Hepatocyte (in vitro differentiated cells): ENCODE results near the gene SPSB3. TPM values are rescaled to one million over a fixed set of nuclear protein-coding genes. Genes with fewer than 3 reads are reported as not detected.
A peak's percentile ranks its signal among the peaks of the same experiment; 100 is the strongest.

ENCODE experiments used
- DNase-seq: peaks from one replicate; pipeline ENCODE4 v3.0.0-alpha.2; 2016; ENCODE audit warnings: low spot score
- H2AFZ ChIP-seq: fragments of 200-600 bp; sonication (generic); 2 replicates; pipeline ENCODE4 v1.6.0; 2016; ENCODE audit warnings: antibody characterized with exemption, mild to moderate bottlenecking
- H3K27ac ChIP-seq: fragments of 200-600 bp; sonication (generic); 2 replicates; pipeline ENCODE4 v1.5.1; 2016; ENCODE audit warnings: mild to moderate bottlenecking
- H3K27me3 ChIP-seq: fragments of 200-600 bp; sonication (generic); 2 replicates; pipeline ENCODE4 v1.6.1; 2016
- H3K36me3 ChIP-seq: fragments of 200-600 bp; sonication (generic); replicated peaks from 2 replicates; pipeline ENCODE4 v1.5.1; 2016; ENCODE audit warnings: low read depth; ENCODE audit not compliant: insufficient read depth
- H3K4me1 ChIP-seq: fragments of 200-600 bp; sonication (generic); 2 replicates; pipeline ENCODE4 v1.5.1; 2016; ENCODE audit warnings: mild to moderate bottlenecking, moderate library complexity; ENCODE audit not compliant: insufficient read depth
- H3K4me2 ChIP-seq: fragments of 200-600 bp; sonication (generic); 2 replicates; pipeline ENCODE4 v1.6.0; 2016
- H3K4me3 ChIP-seq: fragments of 200-600 bp; sonication (generic); 2 replicates; pipeline ENCODE4 v1.5.1; 2016; ENCODE audit warnings: mild to moderate bottlenecking
- H3K79me2 ChIP-seq: fragments of 200-600 bp; sonication (generic); 2 replicates; pipeline ENCODE4 v1.6.0; 2017; ENCODE audit warnings: mild to moderate bottlenecking
- H3K9me2 ChIP-seq: fragments of 200-600 bp; sonication (generic); replicated peaks from 2 replicates; pipeline ENCODE4 v1.6.0; 2017; ENCODE audit warnings: mild to moderate bottlenecking; ENCODE audit not compliant: insufficient read depth
- H3K9me3 ChIP-seq: fragments of 200-600 bp; sonication (generic); 2 replicates; pipeline ENCODE4 v1.5.1; 2016; ENCODE audit warnings: low read depth, mild to moderate bottlenecking
- H4K20me1 ChIP-seq: fragments of 200-600 bp; sonication (generic); 2 replicates; pipeline ENCODE4 v1.6.0; 2016; ENCODE audit warnings: mild to moderate bottlenecking; ENCODE audit not compliant: insufficient read depth, poor library complexity, severe bottlenecking
- CTCF ChIP-seq: fragments of 200-600 bp; sonication (generic); IDR thresholded peaks from 2 replicates; pipeline ENCODE4 v1.5.1; 2016; ENCODE audit warnings: antibody characterized with exemption, mild to moderate bottlenecking; ENCODE audit not compliant: poor library complexity
- EZH2 ChIP-seq: fragments of 200-600 bp; sonication (generic); IDR thresholded peaks from 2 replicates; pipeline ENCODE4 v1.6.1; 2016; ENCODE audit warnings: antibody characterized with exemption, mild to moderate bottlenecking, borderline replicate concordance
- EZH2phosphoT487 ChIP-seq: fragments of 200-600 bp; sonication (generic); IDR thresholded peaks from one replicate; pipeline ENCODE4 v1.6.1; 2018; ENCODE audit warnings: antibody characterized with exemption, mild to moderate bottlenecking, low read depth, moderate library complexity; ENCODE audit not compliant: unreplicated experiment, severe bottlenecking
- WGBS: methylation state at CpG from one replicate; pipeline ENCODE4 v1.1.6; 2016; ENCODE audit warnings: low lambda C conversion rate; ENCODE audit errors: missing lambda C conversion rate; 5-methylcytosine and 5-hydroxymethylcytosine counted together
- microRNA-seq: library from miRNA; unstranded; fragments of <30 nt; microRNA quantifications from one replicate; pipeline ENCODE4, GENCODE V29; 2017
- polyA plus RNA-seq: library from polyadenylated mRNA; unstranded; fragments of >200 nt; fragmentation: Nextera tagmentation; extraction: Ambion mirVana; gene quantifications from 2 replicates; pipeline ENCODE4 v1.2.1, GENCODE V29; 2016
- small RNA-seq: library from RNA; depleted of rRNA; stranded (forward); fragments of <200 nt; gene quantifications from one replicate; pipeline ENCODE3, GENCODE V24; 2014
- total RNA-seq: library from RNA; depleted of rRNA; stranded (reverse); fragments of >200 nt; gene quantifications from 2 replicates; pipeline ENCODE4 v1.2.3, GENCODE V29; 2014

The SPSB3 gene
- total and polyA plus RNA-seq, 2 experiments from 2014 or later, result 38.8 to 64.6 TPM

DNA sequence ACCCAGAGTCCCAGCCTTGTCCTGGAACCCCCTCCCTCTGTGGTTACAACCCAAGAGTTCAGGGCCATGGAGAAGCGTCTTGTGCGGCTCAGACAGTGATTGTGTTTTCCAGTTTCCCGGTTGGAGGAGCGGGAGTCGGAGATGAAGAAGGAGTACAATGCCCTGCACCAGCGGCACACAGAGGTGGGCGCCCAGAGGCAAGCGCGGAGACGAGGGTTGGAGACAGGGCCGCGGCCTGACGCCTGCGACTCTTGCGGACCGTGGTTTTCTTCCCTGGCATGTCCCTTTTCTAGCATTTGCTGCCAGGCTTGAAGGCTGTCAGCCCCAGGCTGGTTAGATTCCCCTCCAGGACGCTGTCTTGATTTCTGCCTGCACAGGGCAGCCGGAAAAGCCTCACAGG, 53.3 kb downstream of the SPSB3 start:
- H4K20me1 ChIP-seq, result peaks cover 7% of the 10 kb centered on the region
- no peaks in the 10 kb centered on the region for H3K9me3 ChIP-seq
- WGBS, result 98% methylated on average over 18 of the region's 18 CpGs
- H3K27ac ChIP-seq, result no peak overlapping the region
- DNase-seq, result no peak
- no peak overlapping the region for H3K4me2 ChIP-seq
- H3K36me3 ChIP-seq, result no peaks in the 10 kb centered on the region
- no peak overlapping the region for H3K4me3 ChIP-seq
- peaks cover 17% of the 10 kb centered on the region for H3K79me2 ChIP-seq
- H2AFZ ChIP-seq, result no peak overlapping the region
- no peaks in the 10 kb centered on the region for H3K27me3 ChIP-seq
- no peaks in the 10 kb centered on the region for H3K9me2 ChIP-seq
- TF ChIP-seq CTCF (no peak), EZH2phosphoT487 (no peak)
- no peaks in the 10 kb centered on the region for H3K4me1 ChIP-seq

- TF ChIP-seq EZH2phosphoT487 (no peak), EZH2 (no peak), CTCF (no peak)
- H3K4me2 ChIP-seq, result no peak overlapping the region
- H3K36me3 ChIP-seq, result no peaks in the 10 kb centered on the region
- no peaks in the 10 kb centered on the region for H3K9me2 ChIP-seq
- H2AFZ ChIP-seq, result no peak overlapping the region
- H4K20me1 ChIP-seq, result peaks cover 13% of the 10 kb centered on the region
- no peaks in the 10 kb centered on the region for H3K27me3 ChIP-seq
- 98% methylated on average over 35 of the region's 37 CpGs for WGBS
- H3K9me3 ChIP-seq, result no peaks in the 10 kb centered on the region
- H3K27ac ChIP-seq, result no peak overlapping the region
- no peak overlapping the region for H3K4me3 ChIP-seq
- DNase-seq, result no peak
- H3K4me1 ChIP-seq, result no peaks in the 10 kb centered on the region
- H3K79me2 ChIP-seq, result peaks cover 25% of the 10 kb centered on the region
Observed at GRCh38 chr16:1727651-1728624, 54.4 kb downstream of the SPSB3 start.

Small RNA genes lying within 50 kb of the gene (microRNA-seq; reads per million reads assigned to microRNA genes)
- 17.9 reads per million, percentile 36 among the genes with 10 or more reads in this experiment for gene MIR3177

Small RNA genes lying within 50 kb of the gene (small RNA-seq; reads per million reads assigned to genes)
- gene MIR3177, result 0.87 reads per million, percentile 66 among the genes with 10 or more reads in this experiment

Other genes starting within 250 kb of the SPSB3 start
- gene TMEM204, start 248.9 kb downstream of the SPSB3 start, total RNA-seq, result 4.7 and 5.4 TPM in 2 replicates
- gene TMEM204, start 248.9 kb downstream of the SPSB3 start, polyA plus RNA-seq, result 2.7 and 4.3 TPM in 2 replicates
- gene IFT140, start 170.5 kb downstream of the SPSB3 start, total RNA-seq, result 18.8 and 21.5 TPM in 2 replicates
- 18.5 and 22.9 TPM in 2 replicates for gene IFT140, start 170.5 kb downstream of the SPSB3 start, polyA plus RNA-seq
- gene CRAMP1, start 170.2 kb downstream of the SPSB3 start, total RNA-seq, result 7.0 and 8.2 TPM in 2 replicates
- gene CRAMP1, start 170.2 kb downstream of the SPSB3 start, polyA plus RNA-seq, result 6.7 and 9.9 TPM in 2 replicates
- 52.0 and 56.1 TPM in 2 replicates for gene JPT2, start 104.3 kb downstream of the SPSB3 start, total RNA-seq
- 7.8 and 9.2 TPM in 2 replicates for gene JPT2, start 104.3 kb downstream of the SPSB3 start, polyA plus RNA-seq
- gene MAPK8IP3, start 76.4 kb downstream of the SPSB3 start, total RNA-seq, result 25.4 and 42.3 TPM in 2 replicates
- gene MAPK8IP3, start 76.4 kb downstream of the SPSB3 start, polyA plus RNA-seq, result 44.9 and 71.9 TPM in 2 replicates
- gene NME3, start 11.0 kb downstream of the SPSB3 start, total RNA-seq, result 34.8 and 51.7 TPM in 2 replicates
- 86.6 and 104 TPM in 2 replicates for gene NME3, start 11.0 kb downstream of the SPSB3 start, polyA plus RNA-seq
- 12.0 and 17.7 TPM in 2 replicates for gene EME2, start 9.8 kb downstream of the SPSB3 start, total RNA-seq
- gene EME2, start 9.8 kb downstream of the SPSB3 start, polyA plus RNA-seq, result 20.8 and 28.2 TPM in 2 replicates
- 115 and 116 TPM in 2 replicates for gene MRPS34, start 9.4 kb downstream of the SPSB3 start, total RNA-seq
- gene MRPS34, start 9.4 kb downstream of the SPSB3 start, polyA plus RNA-seq, result 155 TPM in 2 replicates
- gene NUBP2, start 389 bp upstream of the SPSB3 start, total RNA-seq, result 72.7 and 85.4 TPM in 2 replicates
- 92.9 and 101 TPM in 2 replicates for gene NUBP2, start 389 bp upstream of the SPSB3 start, polyA plus RNA-seq
- 10.6 and 11.2 TPM in 2 replicates for gene IGFALS, start 11.1 kb upstream of the SPSB3 start, total RNA-seq
- 10.7 and 12.6 TPM in 2 replicates for gene IGFALS, start 11.1 kb upstream of the SPSB3 start, polyA plus RNA-seq
- gene HAGH, start 44.3 kb upstream of the SPSB3 start, total RNA-seq, result 55.6 and 69.3 TPM in 2 replicates
- 91.7 and 113 TPM in 2 replicates for gene HAGH, start 44.3 kb upstream of the SPSB3 start, polyA plus RNA-seq
- gene FAHD1, start 44.6 kb upstream of the SPSB3 start, total RNA-seq, result 80.6 and 101 TPM in 2 replicates
- 59.4 and 76.6 TPM in 2 replicates for gene FAHD1, start 44.6 kb upstream of the SPSB3 start, polyA plus RNA-seq
- 0.60 TPM in 1 of 2 replicates, not detected in the other for gene MEIOB, start 89.6 kb upstream of the SPSB3 start, total RNA-seq
- 0.28 TPM in 1 of 2 replicates, not detected in the other for gene MEIOB, start 89.6 kb upstream of the SPSB3 start, polyA plus RNA-seq
- gene HS3ST6, start 135.8 kb upstream of the SPSB3 start, total RNA-seq, result not detected in 2 replicates
- gene HS3ST6, start 135.8 kb upstream of the SPSB3 start, polyA plus RNA-seq, result 0.41 and 0.63 TPM in 2 replicates
- 31.3 and 43.4 TPM in 2 replicates for gene MSRB1, start 160.6 kb upstream of the SPSB3 start, total RNA-seq
- 48.7 and 62.4 TPM in 2 replicates for gene MSRB1, start 160.6 kb upstream of the SPSB3 start, polyA plus RNA-seq
- not detected in 2 replicates for gene RPL3L, start 172.1 kb upstream of the SPSB3 start, total RNA-seq
- gene RPL3L, start 172.1 kb upstream of the SPSB3 start, polyA plus RNA-seq, result 0.08 TPM in 1 of 2 replicates, not detected in the other
- 162 and 234 TPM in 2 replicates for gene NDUFB10, start 177.0 kb upstream of the SPSB3 start, total RNA-seq
- 244 and 251 TPM in 2 replicates for gene NDUFB10, start 177.0 kb upstream of the SPSB3 start, polyA plus RNA-seq
- gene RPS2, start 182.3 kb upstream of the SPSB3 start, total RNA-seq, result 1,991 and 2,285 TPM in 2 replicates
- gene RPS2, start 182.3 kb upstream of the SPSB3 start, polyA plus RNA-seq, result 1,449 and 1,663 TPM in 2 replicates
- not detected in 2 replicates for gene RNF151, start 184.3 kb upstream of the SPSB3 start, total RNA-seq
- gene RNF151, start 184.3 kb upstream of the SPSB3 start, polyA plus RNA-seq, result not detected in 2 replicates
- 19.9 and 24.2 TPM in 2 replicates for gene TBL3, start 189.5 kb upstream of the SPSB3 start, total RNA-seq
- 48.5 and 56.3 TPM in 2 replicates for gene TBL3, start 189.5 kb upstream of the SPSB3 start, polyA plus RNA-seq
- gene NOXO1, start 198.9 kb upstream of the SPSB3 start, total RNA-seq, result 2.3 and 5.1 TPM in 2 replicates
- gene NOXO1, start 198.9 kb upstream of the SPSB3 start, polyA plus RNA-seq, result 5.4 and 6.0 TPM in 2 replicates
- gene GFER, start 201.6 kb upstream of the SPSB3 start, total RNA-seq, result 34.0 and 34.9 TPM in 2 replicates
- 44.0 and 56.8 TPM in 2 replicates for gene GFER, start 201.6 kb upstream of the SPSB3 start, polyA plus RNA-seq
- 1.4 and 2.2 TPM in 2 replicates for gene SYNGR3, start 207.4 kb upstream of the SPSB3 start, total RNA-seq
- gene SYNGR3, start 207.4 kb upstream of the SPSB3 start, polyA plus RNA-seq, result 1.5 and 2.5 TPM in 2 replicates
- 22.8 and 42.6 TPM in 2 replicates for gene ZNF598, start 227.2 kb upstream of the SPSB3 start, total RNA-seq
- 29.5 and 36.8 TPM in 2 replicates for gene ZNF598, start 227.2 kb upstream of the SPSB3 start, polyA plus RNA-seq
- gene NPW, start 237.2 kb upstream of the SPSB3 start, total RNA-seq, result 2.7 and 4.1 TPM in 2 replicates
- 45.2 and 57.6 TPM in 2 replicates for gene NPW, start 237.2 kb upstream of the SPSB3 start, polyA plus RNA-seq
- 25.9 and 29.6 TPM in 2 replicates for gene NHERF2, start 244.3 kb upstream of the SPSB3 start, total RNA-seq
- gene NHERF2, start 244.3 kb upstream of the SPSB3 start, polyA plus RNA-seq, result 37.7 and 43.8 TPM in 2 replicates